Psoas muscle (tissue), 8 donors: ENCODE measurements around the gene HOPX. TPM values are rescaled to one million over a fixed set of nuclear protein-coding genes. Genes with fewer than 3 reads are reported as not detected.

Experiments
- ATAC-seq, 4 donors: fragments of 200-7000 bp; cut with Tn5 transposase; one replicate each; pipeline ENCODE4 v1.9.1; 2020; ENCODE audit warnings: moderate library complexity in 3 of 4, mild to moderate bottlenecking in 2 of 4
- DNase-seq, 2 donors: peaks; one replicate each; pipeline ENCODE4 v3.0.0-alpha.2; 2020
- H3K27ac ChIP-seq: fragments of 200-600 bp; one replicate; pipeline ENCODE4 v1.8.0; 2022
- H3K27me3 ChIP-seq, 3 donors: fragments of 200-600 bp in 1 of 3; one replicate each; pipeline versions ENCODE4 v1.6.1 to v1.8.0; 2013 to 2022; ENCODE audit warnings: low read length in 2 of 3, mild to moderate bottlenecking in 2 of 3, moderate library complexity in 1 of 3; ENCODE audit not compliant: insufficient read depth in 3 of 3
- H3K36me3 ChIP-seq, 2 donors: fragments of 200-600 bp in 1 of 2; one replicate each; pipeline versions ENCODE4 v1.6.1 to v1.8.0; 2013 to 2022; ENCODE audit warnings: low read depth in 1 of 2, mild to moderate bottlenecking in 1 of 2, moderate library complexity in 1 of 2; ENCODE audit not compliant: insufficient read depth in 1 of 2
- H3K4me1 ChIP-seq: fragments of 200-600 bp; one replicate; pipeline ENCODE4 v1.8.0; 2022
- H3K4me3 ChIP-seq: fragments of 200-600 bp; one replicate; pipeline ENCODE4 v1.8.0; 2022; ENCODE audit warnings: mild to moderate bottlenecking
- H3K9me3 ChIP-seq: fragments of 200-600 bp; one replicate; pipeline ENCODE4 v1.8.0; 2022
- CTCF ChIP-seq: fragments of 200-600 bp; IDR thresholded peaks from one replicate; pipeline ENCODE4 v1.8.0; 2022; ENCODE audit warnings: antibody characterized with exemption
- WGBS, 3 donors: extraction: QIAGEN DNeasy Blood & Tissue Kit; methylation state at CpG; one replicate each; pipeline versions ENCODE4 v1.1.6 to v1.1.7; 2013; 5-methylcytosine and 5-hydroxymethylcytosine counted together
- intact Hi-C, 2 donors: fragments of 100-400 bp; cut with DNase I; formaldehyde crosslinking; loops; one replicate each; pipeline versions ENCODE4 v1.11.0 to v1.14.2; 2022
- polyA plus RNA-seq, 3 donors: library from polyadenylated mRNA; stranded (reverse); fragments of 200-250 nt; gene quantifications; one replicate each; pipeline ENCODE4 v1.2.3, GENCODE V29; 2013
- total RNA-seq, 4 donors: library from RNA; stranded (reverse); fragmentation: NEBNext Ultra II Directional in 2 of 4; extraction: Animal tissue kit (Norgen Biotek cat#: 25700) in 2 of 4; gene quantifications; one replicate each; pipeline versions ENCODE4 v1.2.1 to v1.2.4, GENCODE V29; 2021 to 2023
- donor health status: healthy with polysubstance abuse.
- donor health status: DM: no; HTN: no; CAD: no; lungs with moderate emphysema.
- donor health status: Bipolar disorder and iron deficiency.
- donor health status: healthy.
- donor health status: DM: yes; HTN: yes; CAD: no.
- donor health status: DM: no; HTN: no; CAD: no.
- donor health status: DM: no; HTN: no; CAD: no.
- donor health status: DM: yes; HTN: yes; CAD: no.

HOPX gene
- total and polyA plus RNA-seq, 7 donors = 4.0 to 9.8 (median 5.9) TPM

- Histone ChIP-seq H3K27ac (peak overlapping the region; percentile 77), H3K4me3 (peak overlapping the region; percentile 79), H3K27me3 (no peaks in the 10 kb centered on the region), H3K4me1 (peaks cover 31% of the 10 kb centered on the region), H3K9me3 (no peaks in the 10 kb centered on the region), H3K36me3 (no peaks in the 10 kb centered on the region)
- ATAC-seq (peak; percentile 79 to 89 (median 85)), DNase-seq (peak; percentile 54 to 81)
- no peak for TF ChIP-seq CTCF
- 1 to 2% (median 1%) methylated on average over 27 to 28 of the region's 28 CpGs for WGBS, 3 donors
- intact Hi-C loops = loop anchor here (10.0 kb wide), 1 partner anchor 80 kb away; no protein-coding TSS in a partner anchor
Measured at GRCh38 chr4:56655209-56655626, 25.9 kb downstream of the HOPX start.

DNA sequence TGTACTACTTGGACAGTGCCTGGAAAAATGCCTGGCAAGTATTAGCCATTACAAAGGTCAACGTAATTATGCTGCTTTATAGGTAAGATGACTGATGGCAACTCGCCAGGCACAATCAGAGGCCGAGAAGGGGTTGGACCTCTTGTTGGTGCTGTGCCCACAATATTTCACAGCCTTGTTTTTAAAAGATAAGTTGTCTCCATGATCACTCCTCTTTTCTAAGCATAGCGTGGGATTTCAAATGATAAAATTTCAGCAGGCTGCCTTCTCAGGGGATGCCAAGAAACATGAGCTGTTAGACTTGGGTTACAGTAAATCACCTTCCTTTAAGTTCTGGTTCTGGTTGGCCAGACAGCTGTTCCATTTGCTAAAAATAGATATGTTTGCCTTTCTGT lies 26.9 kb downstream of the HOPX start:
- H3K27ac ChIP-seq = peak overlapping the region; percentile 77
- ATAC-seq (peak in 3 of 4 donors; percentile 56 to 69 (median 69)), DNase-seq (no peak)
- H3K9me3 ChIP-seq = no peaks in the 10 kb centered on the region
- intact Hi-C loops = loop anchor here (10.0 kb wide), 1 partner anchor 79 kb away; no protein-coding TSS in a partner anchor
- H3K27me3 ChIP-seq = no peaks in the 10 kb centered on the region
- no peak for TF ChIP-seq CTCF
- H3K4me1 ChIP-seq = peaks cover 31% of the 10 kb centered on the region
- peak overlapping the region; percentile 79 for H3K4me3 ChIP-seq
- no peaks in the 10 kb centered on the region for H3K36me3 ChIP-seq
- 14 to 28% (median 15%) methylated on average over 4 of the region's 4 CpGs for WGBS, 3 donors

DNA sequence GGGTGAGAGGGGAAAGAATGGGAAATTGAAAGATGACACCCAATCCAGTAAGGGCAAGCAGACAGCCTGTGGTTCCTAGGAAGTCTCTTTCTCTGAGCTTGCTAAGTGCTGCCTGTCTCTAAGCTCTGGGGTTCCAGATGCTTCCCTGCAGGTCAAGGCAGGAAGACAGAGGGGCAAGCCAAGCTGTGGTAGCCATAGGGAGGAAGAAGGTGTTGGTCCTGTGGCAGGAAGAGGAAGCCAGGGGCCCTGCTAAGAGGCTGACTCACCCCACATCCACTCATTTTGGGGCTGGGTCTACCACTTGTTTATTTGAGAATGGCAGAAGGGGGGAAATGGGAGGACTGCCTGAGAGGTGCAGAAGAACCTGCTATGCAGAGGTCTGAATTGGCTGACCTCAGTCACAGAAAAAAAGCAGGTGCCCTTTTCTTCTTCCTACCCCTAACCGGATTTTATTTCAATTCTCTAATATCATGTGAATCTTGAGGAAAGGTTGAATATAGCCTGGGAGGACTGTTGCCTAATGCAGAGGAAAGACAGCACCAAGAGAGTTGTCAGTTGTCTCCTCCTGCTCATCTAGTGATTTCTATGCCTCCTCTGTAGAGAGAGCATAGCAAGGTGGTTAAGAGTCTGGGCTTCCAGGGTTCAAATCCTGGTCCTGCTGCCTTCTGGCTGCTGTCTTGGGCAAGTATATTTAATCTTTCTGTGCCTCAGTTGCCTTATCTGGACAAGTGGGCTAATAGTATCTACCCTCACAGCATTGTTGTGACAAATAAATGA lies 27.4 kb downstream of the HOPX start:
- ATAC-seq (no peak), DNase-seq (no peak)
- Histone ChIP-seq H3K4me3 (peak overlapping the region; percentile 79), H3K27me3 (no peaks in the 10 kb centered on the region), H3K4me1 (peaks cover 31% of the 10 kb centered on the region), H3K27ac (peak overlapping the region; percentile 77), H3K9me3 (no peaks in the 10 kb centered on the region), H3K36me3 (no peaks in the 10 kb centered on the region)
- TF ChIP-seq CTCF = no peak
- WGBS, 3 donors = 20 to 53% (median 40%) methylated on average over 1 of the region's 1 CpG
- intact Hi-C loops = loop anchor here (10.0 kb wide), 1 partner anchor 79 kb away; no protein-coding TSS in a partner anchor

GRCh38 chr4:56652196-56652595 lies 28.9 kb downstream of the HOPX start:
- DNase-seq = no peak

More at GRCh38 chr4:56652196-56652595, 28.9 kb downstream of the HOPX start:
- TF ChIP-seq CTCF = no peak
- Histone ChIP-seq H3K4me1 (peaks cover 21% of the 10 kb centered on the region), H3K36me3 (no peaks in the 10 kb centered on the region), H3K27me3 (no peaks in the 10 kb centered on the region), H3K9me3 (no peaks in the 10 kb centered on the region), H3K4me3 (no peak overlapping the region), H3K27ac (no peak overlapping the region)
- ATAC-seq = no peak
- 81 to 93% (median 84%) methylated on average over 3 of the region's 3 CpGs for whole genome bisulfite sequencing, 3 donors
- intact Hi-C loops = loop anchor here (10.0 kb wide), 1 partner anchor 77 kb away; no protein-coding TSS in a partner anchor
